ENCODE measurements around the gene ITGB5. TPM values are rescaled to one million over a fixed set of nuclear protein-coding genes. Genes with fewer than 3 reads are reported as not detected.
"Not testable (repeated sequence)": the region's sequence is repeated elsewhere in the genome, so short reads cannot be mapped to it uniquely, and the experiment has no call there.

Gene ITGB5
- total RNA-seq, 1 donor from 2014 or later = 63.3 TPM

- peaks cover 30% of the 10 kb centered on the region for H3K4me1 Mint-ChIP-seq
- H3K36me3 Mint-ChIP-seq = peaks cover 15% of the 10 kb centered on the region
- no peak overlapping the region for H3K27ac Mint-ChIP-seq
- no peak for DNase-seq (ENCODE audit: low spot score in 2 of 2, unreplicated experiment in 2 of 2)
- H3K4me3 Mint-ChIP-seq = no peak overlapping the region
- no peaks in the 10 kb centered on the region for H3K27me3 Mint-ChIP-seq (ENCODE audit: low read depth)
- TF ChIP-seq, protein P1, sequence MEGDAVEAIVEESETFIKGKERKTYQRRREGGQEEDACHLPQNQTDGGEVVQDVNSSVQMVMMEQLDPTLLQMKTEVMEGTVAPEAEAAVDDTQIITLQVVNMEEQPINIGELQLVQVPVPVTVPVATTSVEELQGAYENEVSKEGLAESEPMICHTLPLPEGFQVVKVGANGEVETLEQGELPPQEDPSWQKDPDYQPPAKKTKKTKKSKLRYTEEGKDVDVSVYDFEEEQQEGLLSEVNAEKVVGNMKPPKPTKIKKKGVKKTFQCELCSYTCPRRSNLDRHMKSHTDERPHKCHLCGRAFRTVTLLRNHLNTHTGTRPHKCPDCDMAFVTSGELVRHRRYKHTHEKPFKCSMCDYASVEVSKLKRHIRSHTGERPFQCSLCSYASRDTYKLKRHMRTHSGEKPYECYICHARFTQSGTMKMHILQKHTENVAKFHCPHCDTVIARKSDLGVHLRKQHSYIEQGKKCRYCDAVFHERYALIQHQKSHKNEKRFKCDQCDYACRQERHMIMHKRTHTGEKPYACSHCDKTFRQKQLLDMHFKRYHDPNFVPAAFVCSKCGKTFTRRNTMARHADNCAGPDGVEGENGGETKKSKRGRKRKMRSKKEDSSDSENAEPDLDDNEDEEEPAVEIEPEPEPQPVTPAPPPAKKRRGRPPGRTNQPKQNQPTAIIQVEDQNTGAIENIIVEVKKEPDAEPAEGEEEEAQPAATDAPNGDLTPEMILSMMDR (IDR thresholded peaks at IDR 0.05; ENCODE audit: unreplicated experiment) = no peak
- H3K9me3 Mint-ChIP-seq = peaks cover 5% of the 10 kb centered on the region
Measured at GRCh38 chr3:124829819-124830554, 57.2 kb downstream of the ITGB5 start.

DNA sequence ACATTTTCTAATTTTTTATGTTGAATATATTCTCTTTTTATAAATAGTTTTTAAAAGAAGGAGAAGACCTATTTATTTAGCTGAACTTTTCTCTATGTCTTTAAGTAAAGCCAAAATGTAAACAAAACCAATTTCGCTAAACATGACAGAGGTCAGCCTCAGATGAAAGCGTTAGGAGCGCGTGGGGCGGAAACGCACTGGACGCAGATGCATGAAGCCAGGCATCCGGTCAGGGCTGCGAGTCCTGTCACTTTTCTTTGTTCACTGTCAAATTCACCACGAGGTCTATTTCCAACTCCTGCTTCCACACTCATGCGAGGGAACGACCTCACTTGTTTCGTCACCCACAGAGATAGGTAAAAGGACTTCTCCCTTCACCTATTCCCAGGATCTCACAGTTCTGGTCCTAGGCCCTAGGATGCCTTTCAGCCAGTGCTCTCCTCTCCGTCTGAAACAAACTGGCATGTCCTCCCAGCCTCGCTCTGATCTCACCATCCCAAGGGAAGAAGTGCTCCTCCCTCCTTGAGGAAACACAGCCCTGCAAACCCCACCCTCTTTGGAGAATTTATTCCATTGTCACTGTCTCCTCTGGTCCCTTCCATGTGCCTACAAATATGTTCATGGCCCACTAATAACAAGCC is 57.9 kb downstream of the ITGB5 start:
- no peak overlapping the region for H3K27ac Mint-ChIP-seq
- peaks cover 9% of the 10 kb centered on the region for H3K9me3 Mint-ChIP-seq
- H3K36me3 Mint-ChIP-seq = peaks cover 19% of the 10 kb centered on the region
- TF ChIP-seq, protein P1 (IDR thresholded peaks at IDR 0.05; ENCODE audit: unreplicated experiment) = no peak
- no peak for DNase-seq (ENCODE audit: low spot score in 2 of 2, unreplicated experiment in 2 of 2)
- H3K4me3 Mint-ChIP-seq = no peak overlapping the region
- H3K4me1 Mint-ChIP-seq = peaks cover 25% of the 10 kb centered on the region
- no peaks in the 10 kb centered on the region for H3K27me3 Mint-ChIP-seq (ENCODE audit: low read depth)

DNA sequence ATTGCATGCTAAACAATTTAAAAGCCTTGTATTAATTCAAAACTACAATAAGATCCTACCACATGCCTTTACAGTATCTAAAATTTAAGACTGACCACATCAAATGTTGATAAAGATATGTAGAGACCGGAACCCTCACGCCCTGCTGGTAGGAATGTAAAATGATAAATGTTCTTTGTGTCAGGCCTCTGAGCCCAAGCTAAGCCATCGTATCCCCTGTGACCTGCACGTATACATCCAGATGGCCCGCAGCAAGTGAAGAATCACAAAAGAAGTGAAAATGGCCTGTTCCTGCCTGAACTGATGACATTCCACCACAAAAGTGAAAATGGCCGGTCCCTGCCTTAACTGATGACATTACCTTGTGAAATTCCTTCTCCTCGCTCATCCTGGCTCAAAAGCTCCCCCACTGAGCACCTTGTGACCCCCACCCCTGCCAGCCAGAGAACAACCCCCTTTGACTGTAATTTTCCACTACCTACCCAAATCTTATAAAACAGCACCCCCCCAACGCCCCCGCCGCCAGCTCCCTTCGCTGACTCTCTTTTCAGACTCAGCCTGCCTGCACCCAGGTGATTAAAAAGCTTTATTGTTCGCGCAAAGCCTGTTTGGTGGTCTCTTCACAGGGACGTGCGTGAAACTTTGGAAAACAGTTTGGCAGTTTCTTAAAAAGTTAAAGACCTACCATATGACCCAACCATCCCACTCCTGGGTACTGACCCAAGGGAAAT is 59.5 kb downstream of the ITGB5 start:
- H3K36me3 Mint-ChIP-seq = peaks cover 20% of the 10 kb centered on the region
- peaks cover 17% of the 10 kb centered on the region for H3K4me1 Mint-ChIP-seq
- H3K27ac Mint-ChIP-seq; H3K27me3 Mint-ChIP-seq (ENCODE audit: low read depth); H3K4me3 Mint-ChIP-seq; DNase-seq (ENCODE audit: low spot score in 2 of 2, unreplicated experiment in 2 of 2): not testable (repeated sequence)
- H3K9me3 Mint-ChIP-seq = peaks cover 11% of the 10 kb centered on the region
- TF ChIP-seq, protein P1 (IDR thresholded peaks at IDR 0.05; ENCODE audit: unreplicated experiment) = peak; percentile 39

DNA sequence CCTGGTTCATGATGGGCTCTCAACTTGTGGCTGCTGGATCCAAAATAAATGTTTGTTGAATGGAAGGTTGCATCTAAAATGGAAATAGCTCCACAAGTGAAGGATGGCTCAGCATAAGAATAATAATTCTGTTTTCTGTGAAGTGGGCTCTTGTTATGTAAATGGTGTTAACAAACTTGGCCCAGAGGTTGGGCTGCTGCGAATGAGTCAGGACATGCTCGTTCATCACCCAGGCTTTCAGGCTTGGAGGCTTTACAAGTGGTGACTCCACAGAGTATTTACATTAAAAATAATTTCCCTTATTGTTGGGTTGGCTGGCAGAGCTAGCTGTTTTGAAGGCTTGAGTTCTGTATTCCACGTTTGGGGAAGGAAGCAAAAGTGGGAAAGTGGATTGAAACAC is 60.5 kb downstream of the ITGB5 start:
- Mint-ChIP-seq H3K36me3 (peaks cover 16% of the 10 kb centered on the region), H3K4me3 (no peak overlapping the region), H3K4me1 (peaks cover 15% of the 10 kb centered on the region), H3K27ac (peak overlapping the region; percentile 73), H3K9me3 (peaks cover 11% of the 10 kb centered on the region), H3K27me3 (ENCODE audit: low read depth) (no peaks in the 10 kb centered on the region)
- DNase-seq (ENCODE audit: low spot score in 2 of 2, unreplicated experiment in 2 of 2) = no peak
- TF ChIP-seq, protein P1 (IDR thresholded peaks at IDR 0.05; ENCODE audit: unreplicated experiment) = no peak

GRCh38 chr3:124824286-124824915 is 62.8 kb downstream of the ITGB5 start:
- Mint-ChIP-seq H3K9me3 (peaks cover 11% of the 10 kb centered on the region), H3K4me1 (peaks cover 15% of the 10 kb centered on the region), H3K4me3 (no peak overlapping the region)

More at GRCh38 chr3:124824286-124824915, 62.8 kb downstream of the ITGB5 start:
- peaks cover 17% of the 10 kb centered on the region for H3K36me3 Mint-ChIP-seq
- DNase-seq (ENCODE audit: low spot score in 2 of 2, unreplicated experiment in 2 of 2) = no peak
- no peak overlapping the region for H3K27ac Mint-ChIP-seq
- no peaks in the 10 kb centered on the region for H3K27me3 Mint-ChIP-seq (ENCODE audit: low read depth)
- TF ChIP-seq, protein P1 (IDR thresholded peaks at IDR 0.05; ENCODE audit: unreplicated experiment) = no peak
